Neuronal stem cell (in vitro differentiated cells): ENCODE data around the gene MUC4.
"Not testable (repeated sequence)": the region's sequence is repeated elsewhere in the genome, so short reads cannot be mapped to it uniquely, and the experiment has no call there.

Experiments used
- DNase-seq: peaks from one replicate; pipeline ENCODE4 v3.0.0-alpha.2; 2013; ENCODE audit warnings: low spot score
- H2AFZ ChIP-seq: one replicate; pipeline ENCODE4 v1.6.1; 2013; ENCODE audit warnings: mild to moderate bottlenecking, low read length, inconsistent platforms
- H2AK5ac ChIP-seq: 2 replicates; pipeline ENCODE4 v1.6.1; 2013; ENCODE audit warnings: low read depth, mild to moderate bottlenecking, inconsistent platforms, low read length, moderate library complexity, mixed read lengths
- H2BK120ac ChIP-seq: 2 replicates; pipeline ENCODE4 v1.6.1; 2013; ENCODE audit warnings: low read depth, mild to moderate bottlenecking, inconsistent platforms, low read length, moderate library complexity, mixed read lengths
- H2BK12ac ChIP-seq: one replicate; pipeline ENCODE4 v1.6.1; 2013; ENCODE audit warnings: low read length, inconsistent platforms
- H2BK15ac ChIP-seq: 2 replicates; pipeline ENCODE4 v1.6.1; 2013; ENCODE audit warnings: mild to moderate bottlenecking, low read length, inconsistent platforms, mixed read lengths
- H2BK5ac ChIP-seq: one replicate; pipeline ENCODE4 v1.6.1; 2013; ENCODE audit warnings: inconsistent platforms, mild to moderate bottlenecking, low read length, moderate library complexity
- H3K14ac ChIP-seq: one replicate; pipeline ENCODE4 v1.6.1; 2013; ENCODE audit warnings: low read length, inconsistent platforms
- H3K18ac ChIP-seq: 2 replicates; pipeline ENCODE4 v1.6.1; 2013; ENCODE audit warnings: low read length, inconsistent platforms
- H3K23ac ChIP-seq: 2 replicates; pipeline ENCODE4 v1.6.1; 2013; ENCODE audit warnings: low read depth, mild to moderate bottlenecking, mixed read lengths, low read length, inconsistent platforms; ENCODE audit not compliant: poor library complexity
- H3K27ac ChIP-seq: replicated peaks from 3 replicates; pipeline ENCODE4 v1.5.1; 2013; ENCODE audit warnings: low read length, inconsistent platforms
- H3K27me3 ChIP-seq, 3 experiments: 2 replicates each; pipeline ENCODE4 v1.6.1; 2013; ENCODE audit warnings: low read length in 3 of 3, mild to moderate bottlenecking in 2 of 3, inconsistent platforms in 1 of 3, low read depth in 1 of 3, mixed read lengths in 1 of 3, moderate library complexity in 1 of 3; ENCODE audit not compliant: control insufficient read depth in 3 of 3, insufficient read depth in 3 of 3
- H3K36me3 ChIP-seq, 2 donors: replicated peaks in 1 of 2; 2 replicates each; pipeline ENCODE4 v1.6.1; 2013; ENCODE audit warnings: low read length in 2 of 2; ENCODE audit not compliant: control insufficient read depth in 2 of 2, insufficient read depth in 2 of 2
- H3K4ac ChIP-seq: 2 replicates; pipeline ENCODE4 v1.6.1; 2013; ENCODE audit warnings: inconsistent platforms, mild to moderate bottlenecking, low read length, moderate library complexity
- H3K4me1 ChIP-seq, 2 donors: 1 replicate in 1 of 2; 2 replicates in 1 of 2; pipeline ENCODE4 v1.6.1; 2013; ENCODE audit warnings: low read length in 2 of 2, low read depth in 1 of 2; ENCODE audit not compliant: control insufficient read depth in 2 of 2, insufficient read depth in 1 of 2
- H3K4me2 ChIP-seq: one replicate; pipeline ENCODE4 v1.6.1; 2013; ENCODE audit warnings: mild to moderate bottlenecking, low read length, inconsistent platforms; ENCODE audit not compliant: insufficient read depth, poor library complexity, severe bottlenecking
- H3K4me3 ChIP-seq, 2 donors: 2 replicates each; pipeline ENCODE4 v1.5.1; 2013; ENCODE audit warnings: low read length in 2 of 2, mild to moderate bottlenecking in 2 of 2, inconsistent platforms in 1 of 2, moderate library complexity in 1 of 2
- H3K79me1 ChIP-seq: one replicate; pipeline ENCODE4 v1.6.1; 2013; ENCODE audit warnings: low read depth, mild to moderate bottlenecking, inconsistent platforms, low read length, moderate library complexity
- H3K9ac ChIP-seq: one replicate; pipeline ENCODE4 v1.6.1; 2013; ENCODE audit warnings: mild to moderate bottlenecking, low read depth, low read length, inconsistent platforms; ENCODE audit not compliant: poor library complexity
- H3K9me3 ChIP-seq, 2 donors: replicated peaks in 1 of 2; 2 replicates each; pipeline versions ENCODE3 to v1.6.1; 2013; ENCODE audit warnings: low read length in 2 of 2, mild to moderate bottlenecking in 2 of 2, inconsistent platforms in 1 of 2, low read depth in 1 of 2, mixed read lengths in 1 of 2, moderate library complexity in 1 of 2; ENCODE audit not compliant: control insufficient read depth in 2 of 2, insufficient read depth in 1 of 2
- H4K8ac ChIP-seq: one replicate; pipeline ENCODE4 v1.6.1; 2013; ENCODE audit warnings: low read depth, mild to moderate bottlenecking, inconsistent platforms, low read length, moderate library complexity
- H4K91ac ChIP-seq: one replicate; pipeline ENCODE4 v1.6.1; 2013; ENCODE audit warnings: low read length, low read depth, mild to moderate bottlenecking, inconsistent platforms; ENCODE audit not compliant: poor library complexity
- WGBS, 2 donors: extraction: QIAGEN DNeasy Blood & Tissue Kit; methylation state at CpG; one replicate each; pipeline ENCODE4 v1.1.7; 2013; ENCODE audit warnings: missing lambda C conversion rate in 2 of 2, mixed read lengths in 1 of 2; ENCODE audit not compliant: insufficient read length in 2 of 2, insufficient replicate concordance in 1 of 2; ENCODE audit errors: extremely low coverage in 2 of 2; 5-methylcytosine and 5-hydroxymethylcytosine counted together

MUC4 gene

GRCh38 chr3:195752066-195752465 is 59.7 kb downstream of the MUC4 start:
- Histone ChIP-seq H2BK5ac (no peak overlapping the region), H2AK5ac (peak overlapping the region; percentile 4), H3K79me1 (no peaks in the 10 kb centered on the region), H3K4me1 (peaks cover 0 to 2% of the 10 kb centered on the region in 2 donors), H2BK12ac (no peak overlapping the region), H3K27ac (no peak overlapping the region), H2AFZ (no peak overlapping the region), H3K9ac (no peak overlapping the region), H2BK120ac (no peak overlapping the region), H3K27me3 (peaks cover 0 to 32% (median 0%) of the 10 kb centered on the region in 3 experiments), H4K91ac (no peak overlapping the region), H2BK15ac (no peak overlapping the region), H3K9me3 (no peaks in the 10 kb centered on the region), H3K18ac (peak overlapping the region; percentile 22), H3K4ac (no peak overlapping the region), H3K14ac (no peak overlapping the region), H3K4me3 (no peak overlapping the region), H3K23ac (no peak overlapping the region), H4K8ac (no peak overlapping the region), H3K36me3 (no peaks in the 10 kb centered on the region), H3K4me2 (no peak overlapping the region)
- no CpG with 5 or more reads among the region's 13 CpGs for WGBS, 2 donors
- DNase-seq, result no peak

- H3K4me3 ChIP-seq, result no peak overlapping the region
- H2AFZ ChIP-seq, result no peak overlapping the region
- no peak overlapping the region for H3K14ac ChIP-seq
- H3K4me2 ChIP-seq, result no peak overlapping the region
- H3K79me1 ChIP-seq, result no peaks in the 10 kb centered on the region
- H4K8ac ChIP-seq, result no peak overlapping the region
- H2BK12ac ChIP-seq, result no peak overlapping the region
- H2BK15ac ChIP-seq, result no peak overlapping the region
- H3K36me3 ChIP-seq, result no peaks in the 10 kb centered on the region
- no peak overlapping the region for H3K27ac ChIP-seq
- no peak overlapping the region for H4K91ac ChIP-seq
- peaks cover 0 to 2% of the 10 kb centered on the region in 2 donors for H3K4me1 ChIP-seq
- H3K9me3 ChIP-seq, result no peaks in the 10 kb centered on the region
- no peak overlapping the region for H3K23ac ChIP-seq
- H2AK5ac ChIP-seq, result peak overlapping the region; percentile 4
- no peak for DNase-seq
- no peak overlapping the region for H3K9ac ChIP-seq
- no peak overlapping the region for H3K4ac ChIP-seq
- no peak overlapping the region for H3K18ac ChIP-seq
- no CpG with 5 or more reads among the region's 7 CpGs for WGBS, 2 donors
- H3K27me3 ChIP-seq, result peaks cover 0 to 34% (median 0%) of the 10 kb centered on the region in 3 experiments
- H2BK5ac ChIP-seq, result no peak overlapping the region
- no peak overlapping the region for H2BK120ac ChIP-seq
These were observed 60.2 kb downstream of the MUC4 start for GRCh38 chr3:195751560-195751959.

GRCh38 chr3:195750797-195751520 is 60.8 kb downstream of the MUC4 start:
- H3K18ac ChIP-seq, result no peak overlapping the region
- H2BK12ac ChIP-seq, result no peak overlapping the region
- H3K79me1 ChIP-seq, result no peaks in the 10 kb centered on the region
- no peak for DNase-seq
- no peak overlapping the region for H3K9ac ChIP-seq
- no peak overlapping the region for H2AFZ ChIP-seq
- H4K8ac ChIP-seq, result no peak overlapping the region
- H3K9me3 ChIP-seq, result no peaks in the 10 kb centered on the region
- peaks cover 0 to 33% (median 0%) of the 10 kb centered on the region in 3 experiments for H3K27me3 ChIP-seq
- no peak overlapping the region for H2BK5ac ChIP-seq
- no peak overlapping the region for H2BK15ac ChIP-seq
- H3K4ac ChIP-seq, result no peak overlapping the region
- no peak overlapping the region for H2BK120ac ChIP-seq
- no peak overlapping the region for H2AK5ac ChIP-seq
- no peak overlapping the region for H3K4me3 ChIP-seq
- H3K36me3 ChIP-seq, result no peaks in the 10 kb centered on the region
- H3K4me2 ChIP-seq, result no peak overlapping the region
- peaks cover 0 to 2% of the 10 kb centered on the region in 2 donors for H3K4me1 ChIP-seq
- no peak overlapping the region for H3K14ac ChIP-seq
- no peak overlapping the region for H3K27ac ChIP-seq
- no peak overlapping the region for H3K23ac ChIP-seq
- no peak overlapping the region for H4K91ac ChIP-seq
- WGBS, 2 donors, result no CpG with 5 or more reads among the region's 30 CpGs

- not testable (repeated sequence) for H3K79me1 ChIP-seq
These were observed 62.6 kb downstream of the MUC4 start for GRCh38 chr3:195749101-195749500.

More at GRCh38 chr3:195749101-195749500, 62.6 kb downstream of the MUC4 start:
- H2BK15ac ChIP-seq, H3K18ac ChIP-seq, H2BK12ac ChIP-seq, H4K91ac ChIP-seq, H3K4me1 ChIP-seq, H3K4me3 ChIP-seq, H3K36me3 ChIP-seq, H3K4me2 ChIP-seq, H3K9me3 ChIP-seq, H3K27ac ChIP-seq, DNase-seq, H2AFZ ChIP-seq, H3K23ac ChIP-seq, H3K14ac ChIP-seq, H3K4ac ChIP-seq, H4K8ac ChIP-seq, H2BK120ac ChIP-seq, H2AK5ac ChIP-seq, H3K9ac ChIP-seq, H2BK5ac ChIP-seq: not testable (repeated sequence)
- WGBS, 2 donors, result no CpG with 5 or more reads among the region's 5 CpGs
- H3K27me3 ChIP-seq, result peaks cover 0 to 32% (median 0%) of the 10 kb centered on the region in 3 experiments
